ENCODE results near the gene COL1A1. TPM values are rescaled to one million over a fixed set of nuclear protein-coding genes. Genes with fewer than 3 reads are reported as not detected.

The COL1A1 gene
- total and polyA plus RNA-seq, 2 of the 13 experiments (the other 11 are each of a cell fraction or from before 2014, with no cell fraction given): 0.05 TPM; not detected in 1

- TF ChIP-seq ZNF687 (CRISPR knock-in tag; IDR thresholded peaks at IDR 0.05) (peak; percentile 47; the same call in 1 of the 2 replicates), ZNF713 (CRISPR knock-in tag; IDR thresholded peaks at IDR 0.05) (no peak), HNF1B (CRISPR knock-in tag; IDR thresholded peaks at IDR 0.05) (0 out of 2 replicates have a peak, but pooled peaks have one; percentile 42), ZNF556 (CRISPR knock-in tag; IDR thresholded peaks at IDR 0.05; ENCODE audit: borderline replicate concordance) (0 out of 2 replicates have a peak, but pooled peaks have one; percentile 79), ERF (CRISPR knock-in tag; IDR thresholded peaks at IDR 0.05) (peak; percentile 42; the same call in 1 of the 2 replicates), ZNF574 (CRISPR knock-in tag; IDR thresholded peaks at IDR 0.05) (peak; percentile 44; the same call in 1 of the 2 replicates), MED8 (CRISPR knock-in tag; IDR thresholded peaks at IDR 0.05; ENCODE audit: insufficient replicate concordance) (peak; percentile 32), HINFP (CRISPR knock-in tag; IDR thresholded peaks at IDR 0.05; ENCODE audit: low read depth) (0 out of 2 replicates have a peak, but pooled peaks have one; percentile 74), HMG20A (CRISPR knock-in tag; IDR thresholded peaks at IDR 0.05; ENCODE audit: borderline replicate concordance) (no peak), ETV5 (CRISPR knock-in tag; IDR thresholded peaks at IDR 0.05; ENCODE audit: borderline replicate concordance) (peak; percentile 81), ZNF749 (CRISPR knock-in tag; IDR thresholded peaks at IDR 0.05; ENCODE audit: borderline replicate concordance) (0 out of 2 replicates have a peak, but pooled peaks have one; percentile 49), SIX1 (CRISPR knock-in tag; IDR thresholded peaks at IDR 0.05; ENCODE audit: borderline replicate concordance) (peak; percentile 44; the same call in 1 of the 2 replicates), ZNF777 (CRISPR knock-in tag; IDR thresholded peaks at IDR 0.05) (peak; percentile 16; the same call in 1 of the 2 replicates), TSC22D2 (CRISPR knock-in tag; IDR thresholded peaks at IDR 0.05; ENCODE audit: borderline replicate concordance) (peak; percentile 52; the same call in 1 of the 2 replicates), MTA1 (CRISPR knock-in tag; IDR thresholded peaks at IDR 0.05; ENCODE audit: borderline replicate concordance) (0 out of 2 replicates have a peak, but pooled peaks have one; percentile 7), IRF2 (CRISPR knock-in tag; IDR thresholded peaks at IDR 0.05) (0 out of 2 replicates have a peak, but pooled peaks have one; percentile 7)
These were observed 50.1 kb downstream of the COL1A1 start (continued) for GRCh38 chr17:50151041-50151936.
